HepG2 (cell line): Measurements from ENCODE around the gene UNC93A. TPM values are rescaled to one million over a fixed set of nuclear protein-coding genes. Genes with fewer than 3 reads are reported as not detected.

Experiments
- ATAC-seq: fragments of 200-7000 bp; cut with Tn5 transposase; 3 replicates; pipeline ENCODE4 v1.9.1; 2020; ENCODE audit warnings: mild to moderate bottlenecking, moderate library complexity
- BruUV-seq: library from RNA; stranded (reverse); fragments of 400-500 nt; replicated peaks from 2 replicates; lab custom pipeline; 2021; lab: Mats Ljungman, UMichigan
- CTCF ChIA-PET: fragments of 300-600 bp; formaldehyde crosslinking; extraction: SDS; loops from one replicate; lab custom pipeline; 2021; ENCODE audit warnings: low total read pairs, inconsistent platforms, low intra/inter-chr PET ratio; lab: Yijun Ruan, JAX
- POLR2A ChIA-PET: fragments of 350-600 bp; sonication (Branson Sonifier 250); formaldehyde crosslinking; loops from one replicate; lab custom pipeline; 2020; ENCODE audit warnings: antibody characterized with exemption, inconsistent platforms; lab: Yijun Ruan, JAX
- DNase-seq: peaks from one replicate; pipeline ENCODE4 v3.0.0-alpha.2; 2015; ENCODE audit warnings: low spot score
- FAIRE-seq: peaks from 3 replicates; lab custom pipeline; 2011; peaks lifted over from hg19 to GRCh38; lab: Jason Lieb, UNC
- H2AFZ ChIP-seq: one replicate; pipeline ENCODE4 v1.6.1; 2011; ENCODE audit warnings: low read length, inconsistent platforms
- H3K27ac ChIP-seq: fragments of 300-600 bp; 3 replicates; pipeline ENCODE4 v1.8.0; 2011; ENCODE audit warnings: mixed run types, mild to moderate bottlenecking, mixed read lengths, low read length, inconsistent platforms; ENCODE audit not compliant: insufficient read depth; ENCODE audit errors: extremely low read length
- H3K27me3 ChIP-seq, 2 experiments: fragments of 200-600 bp in 1 of 2; 2 replicates in 1 of 2; 3 replicates in 1 of 2; pipeline versions ENCODE4 v1.6.0 to v1.8.0; 2011; ENCODE audit warnings: low read length in 2 of 2, mild to moderate bottlenecking in 2 of 2, moderate library complexity in 2 of 2, inconsistent platforms in 1 of 2; ENCODE audit not compliant: insufficient read depth in 2 of 2, control insufficient read depth in 1 of 2
- H3K36me3 ChIP-seq, 2 experiments: fragments of 200-600 bp in 1 of 2; replicated peaks in 1 of 2; 2 replicates in 1 of 2; 3 replicates in 1 of 2; pipeline versions ENCODE4 v1.5.1 to v1.8.0; 2011; ENCODE audit warnings: low read length in 2 of 2, inconsistent platforms in 1 of 2; ENCODE audit not compliant: insufficient read depth in 2 of 2, control insufficient read depth in 1 of 2
- H3K4me1 ChIP-seq: 2 replicates; pipeline ENCODE4 v1.5.1; 2012; ENCODE audit warnings: low read length, inconsistent platforms; ENCODE audit not compliant: insufficient read depth
- H3K4me2 ChIP-seq: 2 replicates; pipeline ENCODE4 v1.6.0; 2011; ENCODE audit warnings: low read depth, low read length, inconsistent platforms
- H3K4me3 ChIP-seq, 3 experiments: fragments of 200-600 bp in 1 of 3; sonication (generic), shearing (Covaris generic) in 1 of 3; replicated peaks in 1 of 3; 2 replicates each; pipeline ENCODE4 v1.5.1; 2011 to 2016; ENCODE audit warnings: low read length in 3 of 3, inconsistent platforms in 2 of 3, low read depth in 2 of 3, mild to moderate bottlenecking in 2 of 3, control low read depth in 1 of 3, mixed read lengths in 1 of 3; ENCODE audit not compliant: insufficient read depth in 1 of 3
- H3K79me2 ChIP-seq: one replicate; pipeline ENCODE4 v1.6.1; 2011; ENCODE audit warnings: low read length, inconsistent platforms; ENCODE audit not compliant: insufficient read depth
- H3K9ac ChIP-seq: 2 replicates; pipeline ENCODE4 v1.6.0; 2011; ENCODE audit warnings: mild to moderate bottlenecking, low read depth, low read length, inconsistent platforms; ENCODE audit not compliant: insufficient read depth
- H3K9me3 ChIP-seq: 2 replicates; pipeline ENCODE4 v1.5.1; 2012; ENCODE audit warnings: mild to moderate bottlenecking, low read length
- H4K20me1 ChIP-seq: 2 replicates; pipeline ENCODE4 v1.6.0; 2011; ENCODE audit warnings: inconsistent platforms, mild to moderate bottlenecking, low read length, moderate library complexity; ENCODE audit not compliant: insufficient read depth
- CEBPG ChIP-seq: IDR thresholded peaks from 2 replicates; pipeline ENCODE4 v1.6.1; 2016
- ELF3 ChIP-seq: IDR thresholded peaks from 2 replicates; pipeline ENCODE4 v1.6.1; 2016; ENCODE audit warnings: missing genetic modification reagents, missing compliant biosample characterization
- ELF4 ChIP-seq: sonication (generic); formaldehyde crosslinking; IDR thresholded peaks from 2 replicates; pipeline ENCODE4 v1.5.0; 2020; ENCODE audit warnings: missing genetic modification reagents, mild to moderate bottlenecking, moderate library complexity, borderline replicate concordance
- HHEX ChIP-seq: IDR thresholded peaks from 2 replicates; pipeline ENCODE4 v1.6.1; 2016; ENCODE audit warnings: control low read depth
- SAP130 ChIP-seq: IDR thresholded peaks from 2 replicates; pipeline ENCODE4 v1.6.1; 2016; ENCODE audit warnings: low read depth
- TBX3 ChIP-seq: fragments of 450-650 bp; IDR thresholded peaks from 2 replicates; pipeline ENCODE4 v1.6.1; 2017; ENCODE audit warnings: antibody characterized with exemption, mild to moderate bottlenecking, inconsistent platforms, borderline replicate concordance
- TEAD2 ChIP-seq: sonication (generic); formaldehyde crosslinking; IDR thresholded peaks from 2 replicates; pipeline ENCODE4 v1.9.0; 2021; ENCODE audit warnings: missing genetic modification reagents
- ZBTB10 ChIP-seq: sonication (generic); formaldehyde crosslinking; IDR thresholded peaks from 2 replicates; pipeline ENCODE4 v1.4.0; 2020; ENCODE audit warnings: missing genetic modification reagents, borderline replicate concordance
- ZBTB21 ChIP-seq: sonication (generic); formaldehyde crosslinking; IDR thresholded peaks from 2 replicates; pipeline ENCODE4 v1.4.0; 2020; ENCODE audit warnings: missing genetic modification reagents
- ZNF20 ChIP-seq: sonication (generic); formaldehyde crosslinking; IDR thresholded peaks from 2 replicates; pipeline ENCODE4 v1.4.0; 2020; ENCODE audit warnings: mild to moderate bottlenecking, moderate library complexity, missing genetic modification reagents
- ZNF615 ChIP-seq: sonication (generic); formaldehyde crosslinking; IDR thresholded peaks from 2 replicates; pipeline ENCODE4 v1.5.0; 2020; ENCODE audit warnings: mild to moderate bottlenecking, missing genetic modification reagents, borderline replicate concordance
- ZNF619 ChIP-seq: sonication (generic); formaldehyde crosslinking; IDR thresholded peaks from 2 replicates; pipeline ENCODE4 v1.4.0; 2020; ENCODE audit warnings: mild to moderate bottlenecking, missing genetic modification reagents
- ZNF687 ChIP-seq: sonication (generic); formaldehyde crosslinking; IDR thresholded peaks from 2 replicates; pipeline ENCODE4 v1.5.1; 2020; ENCODE audit warnings: mild to moderate bottlenecking, missing genetic modification reagents, moderate library complexity
- ZNF772 ChIP-seq: sonication (generic); formaldehyde crosslinking; IDR thresholded peaks from 2 replicates; pipeline ENCODE4 v1.5.0; 2020; ENCODE audit warnings: mild to moderate bottlenecking, missing genetic modification reagents
- WGBS: methylation state at CpG from one replicate; pipeline ENCODE4 v1.1.6; 2017; ENCODE audit warnings: low lambda C conversion rate; 5-methylcytosine and 5-hydroxymethylcytosine counted together
- in situ Hi-C: cut with HindIII; loops from 2 replicates; pipeline ENCODE4 v1.10.0; 2017; ENCODE audit warnings: low pct_unique_long_range_greater_than_20kb; ENCODE audit not compliant: extremely low pct_ligation_motif_present
- intact Hi-C: fragments of 100-400 bp; cut with micrococcal nuclease; formaldehyde crosslinking; loops from one replicate; pipeline ENCODE4 v1.10.0; 2022; ENCODE audit not compliant: unreplicated experiment
- polyA plus RNA-seq, 8 experiments: library from polyadenylated mRNA; depleted of rRNA in 3 of 8; stranded (reverse) in 7 of 8; unstranded in 1 of 8; fragments of >200 nt; fragmentation: Illumina TruSeq in 4 of 8; extraction: Trizol in 4 of 8; gene quantifications; 2 replicates each; pipeline versions ENCODE4 v1.2.1 to v1.2.3, GENCODE V29; 2011 to 2016; ENCODE audit warnings: low read depth in 4 of 8, missing spikeins in 1 of 8, mixed read lengths in 1 of 8; ENCODE audit not compliant: insufficient read depth in 1 of 8
- total RNA-seq, 5 experiments: library from RNA; depleted of rRNA; stranded (reverse); fragments of >200 nt; fragmentation: Illumina TruSeq; extraction: Trizol; gene quantifications; 2 replicates each; pipeline ENCODE4 v1.2.3, GENCODE V29; 2016; ENCODE audit warnings: low read depth in 1 of 5

Gene UNC93A
- total and polyA plus RNA-seq, 2 of the 13 experiments (the other 11 are each of a cell fraction or from before 2014, with no cell fraction given), result 11.0 to 42.7 TPM

DNA sequence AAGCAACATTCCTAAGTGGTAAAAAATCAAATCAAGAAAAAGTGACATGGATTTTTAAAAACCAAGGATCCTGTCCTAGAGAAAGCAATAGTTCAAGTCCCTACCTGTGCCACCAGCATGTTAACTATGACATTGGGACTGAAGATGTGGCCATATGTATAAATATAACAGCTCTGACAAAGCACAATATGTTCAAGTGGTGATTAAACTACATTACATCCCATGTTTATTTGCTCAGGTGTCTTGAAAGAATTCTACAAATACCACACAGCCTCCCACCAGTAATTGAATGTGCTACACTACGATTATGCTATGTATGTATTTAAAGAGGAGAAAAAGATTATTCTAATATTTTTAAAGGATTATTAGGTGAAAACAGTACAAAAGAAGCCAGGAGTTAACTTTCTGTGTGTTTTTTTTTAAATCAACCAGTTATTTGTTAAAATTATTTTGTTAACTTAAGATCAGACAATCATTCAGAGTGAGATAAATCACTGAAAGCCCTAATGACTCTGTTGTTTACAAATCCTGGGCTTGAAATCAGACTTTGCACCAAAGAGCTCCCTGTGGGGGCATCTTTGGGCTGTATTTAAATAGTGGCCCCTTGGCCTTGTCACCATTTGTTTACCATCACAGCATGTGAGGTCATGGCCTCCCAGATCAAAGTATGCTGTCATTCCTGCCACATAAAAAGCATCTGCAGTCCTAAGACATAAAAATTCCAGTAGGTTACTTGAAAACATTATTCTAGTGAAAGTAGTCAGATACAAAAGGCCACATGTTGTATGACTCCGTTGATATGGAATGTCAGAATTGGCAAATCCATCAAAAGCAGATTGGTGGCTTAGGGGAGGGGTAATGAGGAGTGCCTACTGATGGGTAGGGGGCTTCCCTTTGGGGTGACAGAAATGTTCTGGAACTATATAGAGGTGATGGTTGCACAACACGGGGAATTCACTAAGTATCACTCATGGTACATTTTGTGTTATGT lies 50.8 kb downstream of the UNC93A start:
- WGBS, result 3% methylated on average over 3 of the region's 3 CpGs
- peak; percentile 100 for DNase-seq
- H3K27me3 ChIP-seq, result no peaks in the 10 kb centered on the region
- 0 out of 2 replicates have a peak, but pooled peaks cover 8% of the 10 kb centered on the region for H3K9me3 ChIP-seq
- H3K27ac ChIP-seq, result peak overlapping the region; percentile 79
- peak; percentile 91 for ATAC-seq
- H3K4me3 ChIP-seq, result peak overlapping the region in 1 of 3 experiments; percentile 14; a peak in 1 of 6 replicates
- H3K36me3 ChIP-seq, result no peaks in the 10 kb centered on the region
- POLR2A ChIA-PET, result interaction anchor here (0.6 to 4.1 kb wide), 19 partner anchors 7 to 126 kb away, joined by 3 to 177 read pairs (median 5); partner anchors contain the start of gene UNC93A
- in situ Hi-C loops, result no loop called here
- H3K79me2 ChIP-seq, result no peaks in the 10 kb centered on the region
- no peak overlapping the region for H2AFZ ChIP-seq
- H4K20me1 ChIP-seq, result no peaks in the 10 kb centered on the region
- CTCF ChIA-PET, result no interaction called here
- TSS peak; percentile 91 for BruUV-seq
- FAIRE-seq, result peak; percentile 96
- H3K4me1 ChIP-seq, result peaks cover 81% of the 10 kb centered on the region
- peak overlapping the region; percentile 54 for H3K9ac ChIP-seq
- peak overlapping the region; percentile 54 for H3K4me2 ChIP-seq
- intact Hi-C loops, result loop anchor here (1.0 kb wide), 2 partner anchors 34 to 56 kb away; no protein-coding TSS in a partner anchor
- TF ChIP-seq ZNF615 (CRISPR knock-in tag) (peak; percentile 88; the same call in 1 of the 2 replicates), ZNF687 (CRISPR knock-in tag) (no peak), SAP130 (peak; percentile 98), ELF3 (CRISPR knock-in tag) (peak; percentile 92), HHEX (peak; percentile 95), TBX3 (peak; percentile 98), ZNF772 (CRISPR knock-in tag) (peak; percentile 81; the same call in 1 of the 2 replicates), ZBTB10 (peak; percentile 45; the same call in 1 of the 2 replicates), CEBPG (CRISPR knock-in tag) (peak; percentile 81), ZNF20 (CRISPR knock-in tag) (peak; percentile 74; the same call in 1 of the 2 replicates), ZNF619 (CRISPR knock-in tag) (0 out of 2 replicates have a peak, but pooled peaks have one; percentile 20), ZBTB21 (peak; percentile 94), ELF4 (CRISPR knock-in tag) (peak; percentile 67; the same call in 1 of the 2 replicates), TEAD2 (CRISPR knock-in tag) (no peak)
